Keratinocyte (primary cell): ENCODE measurements around the gene MSGN1.
"Not testable (repeated sequence)": the region's sequence is repeated elsewhere in the genome, so short reads cannot be mapped to it uniquely, and the experiment has no call there.

ENCODE experiments used
- CTCF ChIP-seq, 3 experiments: IDR thresholded peaks in 1 of 3; conservative IDR thresholded peaks in 1 of 3; optimal IDR thresholded peaks in 1 of 3; 2 replicates in 2 of 3; 3 replicates in 1 of 3; pipeline versions ENCODE3 to v1.5.1; 2011; ENCODE audit warnings: low read length in 3 of 3, mild to moderate bottlenecking in 3 of 3, moderate library complexity in 2 of 3, control low read depth in 1 of 3, inconsistent platforms in 1 of 3; ENCODE audit not compliant: insufficient read depth in 2 of 3; ENCODE audit errors: extremely low read depth in 1 of 3
- EZH2 ChIP-seq: IDR thresholded peaks from one replicate; pipeline ENCODE4 v1.6.1; 2012; ENCODE audit warnings: inconsistent platforms, mild to moderate bottlenecking, low read length, moderate library complexity

DNA sequence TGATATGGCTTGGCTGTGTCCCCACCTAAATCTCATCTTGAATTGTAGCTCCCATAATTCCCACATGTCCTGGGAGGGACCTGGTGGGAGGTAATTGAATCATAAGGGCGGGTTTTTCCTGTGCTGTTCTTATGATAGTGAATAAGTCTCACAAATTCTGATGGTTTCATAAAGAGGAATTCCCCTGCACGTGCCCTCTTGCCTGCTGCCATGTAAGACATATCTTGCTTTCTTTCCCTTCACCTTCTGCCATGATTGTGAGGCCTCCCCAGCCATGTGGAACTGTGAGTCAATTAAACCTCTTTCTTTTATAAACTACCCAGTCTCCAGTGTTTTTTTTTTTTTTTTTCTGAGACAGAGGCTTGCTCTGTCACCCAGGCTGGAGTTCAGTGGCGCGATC lies 7.4 kb downstream of the MSGN1 start:
- not testable (repeated sequence) for TF ChIP-seq CTCF (optimal IDR thresholded peaks at IDR 0.05 in 1 of 3, IDR thresholded peaks at IDR 0.05 in 1 of 3, conservative IDR thresholded peaks at IDR 0.05 in 1 of 3; ENCODE audit: extremely low read depth in 1 of 3, insufficient read depth in 2 of 3, low read length in 3 of 3); EZH2
